MM.1S (cell line): ENCODE results near the gene PLEKHG5.
A peak's percentile ranks its signal among the peaks of the same experiment; 100 is the strongest.

Experiments used
- EZH2 ChIP-seq: fragments of 300-600 bp; sonication (generic); optimal IDR thresholded peaks from 2 replicates; pipeline ENCODE3; 2017; ENCODE audit warnings: low read depth, mild to moderate bottlenecking, antibody characterized with exemption, low read length, mixed read lengths
- EZH2phosphoT487 ChIP-seq: fragments of 300-600 bp; sonication (generic); IDR thresholded peaks from 2 replicates; pipeline ENCODE4 v1.6.1; 2018; ENCODE audit warnings: antibody characterized with exemption, low read length
- TF ChIP-seq, protein P1 (sequence below): fragments of 300-600 bp; sonication (generic); IDR thresholded peaks from 2 replicates; pipeline ENCODE4 v1.5.1; 2016; ENCODE audit warnings: antibody characterized with exemption, low read length, mixed read lengths

GRCh38 chr1:6475381-6476133, 15.9 kb downstream of the PLEKHG5 start:
- TF ChIP-seq, protein P1, sequence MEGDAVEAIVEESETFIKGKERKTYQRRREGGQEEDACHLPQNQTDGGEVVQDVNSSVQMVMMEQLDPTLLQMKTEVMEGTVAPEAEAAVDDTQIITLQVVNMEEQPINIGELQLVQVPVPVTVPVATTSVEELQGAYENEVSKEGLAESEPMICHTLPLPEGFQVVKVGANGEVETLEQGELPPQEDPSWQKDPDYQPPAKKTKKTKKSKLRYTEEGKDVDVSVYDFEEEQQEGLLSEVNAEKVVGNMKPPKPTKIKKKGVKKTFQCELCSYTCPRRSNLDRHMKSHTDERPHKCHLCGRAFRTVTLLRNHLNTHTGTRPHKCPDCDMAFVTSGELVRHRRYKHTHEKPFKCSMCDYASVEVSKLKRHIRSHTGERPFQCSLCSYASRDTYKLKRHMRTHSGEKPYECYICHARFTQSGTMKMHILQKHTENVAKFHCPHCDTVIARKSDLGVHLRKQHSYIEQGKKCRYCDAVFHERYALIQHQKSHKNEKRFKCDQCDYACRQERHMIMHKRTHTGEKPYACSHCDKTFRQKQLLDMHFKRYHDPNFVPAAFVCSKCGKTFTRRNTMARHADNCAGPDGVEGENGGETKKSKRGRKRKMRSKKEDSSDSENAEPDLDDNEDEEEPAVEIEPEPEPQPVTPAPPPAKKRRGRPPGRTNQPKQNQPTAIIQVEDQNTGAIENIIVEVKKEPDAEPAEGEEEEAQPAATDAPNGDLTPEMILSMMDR, result peak; percentile 94
- TF ChIP-seq EZH2 (no peak), EZH2phosphoT487 (no peak)
